HepG2 (cell line): ENCODE measurements around the gene PSPH. TPM values are rescaled to one million over a fixed set of nuclear protein-coding genes. Genes with fewer than 3 reads are reported as not detected.

Experiments used
- ASH2L ChIP-seq: fragments of 300-600, 200-600 bp; sonication (generic); IDR thresholded peaks from 2 replicates; pipeline ENCODE4 v1.7.0; 2017; ENCODE audit warnings: low read depth, mild to moderate bottlenecking, moderate library complexity, mixed read lengths, low read length; ENCODE audit not compliant: insufficient read length
- CSRNP2 ChIP-seq: sonication (generic); formaldehyde crosslinking; conservative IDR thresholded peaks from 2 replicates; pipeline ENCODE4 v1.8.0; 2022; ENCODE audit warnings: low read depth, missing genetic modification reagents
- GPN1 ChIP-seq: sonication (generic); formaldehyde crosslinking; IDR thresholded peaks from 2 replicates; pipeline ENCODE4 v1.5.1; 2020; ENCODE audit warnings: missing genetic modification reagents, borderline replicate concordance
- NFATC3 ChIP-seq: sonication (generic); formaldehyde crosslinking; IDR thresholded peaks from 2 replicates; pipeline ENCODE4 v1.5.1; 2020; ENCODE audit warnings: mild to moderate bottlenecking, missing genetic modification reagents
- NFYB ChIP-seq: sonication (generic); formaldehyde crosslinking; IDR thresholded peaks from 2 replicates; pipeline ENCODE4 v1.4.0; 2020; ENCODE audit warnings: missing genetic modification reagents
- PAX8 ChIP-seq: sonication (generic); formaldehyde crosslinking; IDR thresholded peaks from 2 replicates; pipeline ENCODE4 v1.8.0; 2022; ENCODE audit warnings: mild to moderate bottlenecking, missing genetic modification reagents, borderline replicate concordance
- PREB ChIP-seq: sonication (generic); formaldehyde crosslinking; IDR thresholded peaks from 2 replicates; pipeline ENCODE4 v1.4.0; 2020; ENCODE audit warnings: missing genetic modification reagents
- RNF219 ChIP-seq: sonication (generic); formaldehyde crosslinking; IDR thresholded peaks from 2 replicates; pipeline ENCODE4 v1.5.0; 2020; ENCODE audit warnings: mild to moderate bottlenecking, missing genetic modification reagents
- SP5 ChIP-seq: IDR thresholded peaks from 2 replicates; pipeline ENCODE4 v1.6.1; 2016; ENCODE audit warnings: low read depth, borderline replicate concordance
- ZBTB4 ChIP-seq: sonication (generic); formaldehyde crosslinking; IDR thresholded peaks from 2 replicates; pipeline ENCODE4 v1.4.0; 2020; ENCODE audit warnings: missing genetic modification reagents, mild to moderate bottlenecking, borderline replicate concordance
- ZGPAT ChIP-seq: IDR thresholded peaks from 2 replicates; pipeline ENCODE4 v1.6.1; 2016; ENCODE audit warnings: mild to moderate bottlenecking
- ZNF235 ChIP-seq: sonication (generic); formaldehyde crosslinking; IDR thresholded peaks from 2 replicates; pipeline ENCODE4 v1.8.1; 2023; ENCODE audit warnings: mild to moderate bottlenecking, missing genetic modification reagents, borderline replicate concordance
- ZNF354B ChIP-seq: sonication (generic); formaldehyde crosslinking; IDR thresholded peaks from 2 replicates; pipeline ENCODE4 v1.8.0; 2022; ENCODE audit warnings: mild to moderate bottlenecking, missing genetic modification reagents
- ZNF552 ChIP-seq: sonication (generic); formaldehyde crosslinking; IDR thresholded peaks from 2 replicates; pipeline ENCODE4 v1.9.0; 2022; ENCODE audit warnings: missing genetic modification reagents, mild to moderate bottlenecking, borderline replicate concordance
- ZNF883 ChIP-seq: sonication (generic); formaldehyde crosslinking; IDR thresholded peaks from 2 replicates; pipeline ENCODE4 v1.5.1; 2020; ENCODE audit warnings: mild to moderate bottlenecking, missing genetic modification reagents; ENCODE audit errors: not compliant biosample characterization
- ZSCAN5A ChIP-seq: sonication (generic); formaldehyde crosslinking; IDR thresholded peaks from 2 replicates; pipeline ENCODE4 v1.8.0; 2022; ENCODE audit warnings: mild to moderate bottlenecking, missing genetic modification reagents, borderline replicate concordance
- polyA plus RNA-seq, 8 experiments: library from polyadenylated mRNA; depleted of rRNA in 3 of 8; stranded (reverse) in 7 of 8; unstranded in 1 of 8; fragments of >200 nt; fragmentation: Illumina TruSeq in 4 of 8; extraction: Trizol in 4 of 8; gene quantifications; 2 replicates each; pipeline versions ENCODE4 v1.2.1 to v1.2.3, GENCODE V29; 2011 to 2016; ENCODE audit warnings: low read depth in 4 of 8, missing spikeins in 1 of 8, mixed read lengths in 1 of 8; ENCODE audit not compliant: insufficient read depth in 1 of 8
- total RNA-seq, 5 experiments: library from RNA; depleted of rRNA; stranded (reverse); fragments of >200 nt; fragmentation: Illumina TruSeq; extraction: Trizol; gene quantifications; 2 replicates each; pipeline ENCODE4 v1.2.3, GENCODE V29; 2016; ENCODE audit warnings: low read depth in 1 of 5

Gene PSPH
- total and polyA plus RNA-seq, 2 of the 13 experiments (the other 11 are each of a cell fraction or from before 2014, with no cell fraction given) = 85.5 to 124 TPM

GRCh38 chr7:56033671-56034432 lies 17.4 kb downstream of the PSPH start (continued):
- TF ChIP-seq RNF219 (CRISPR knock-in tag) (no peak), ZNF552 (CRISPR knock-in tag) (no peak; the same call in 1 of the 2 replicates), ZNF235 (CRISPR knock-in tag) (no peak; the same call in 1 of the 2 replicates), CSRNP2 (CRISPR knock-in tag) (no peak), PREB (CRISPR knock-in tag) (no peak), ZNF883 (CRISPR knock-in tag) (peak; percentile 72), NFATC3 (no peak), NFYB (no peak), ZNF354B (no peak), SP5 (CRISPR knock-in tag) (peak; percentile 60; the same call in 1 of the 2 replicates), GPN1 (no peak), ASH2L (peak; percentile 87), ZBTB4 (0 out of 2 replicates have a peak, but pooled peaks have one; percentile 23), ZGPAT (CRISPR knock-in tag) (peak; percentile 70), ZSCAN5A (CRISPR knock-in tag) (no peak), PAX8 (CRISPR knock-in tag) (no peak)
